ENCODE results near the gene SEL1L. TPM values are rescaled to one million over a fixed set of nuclear protein-coding genes. Genes with fewer than 3 reads are reported as not detected.

SEL1L gene
- total RNA-seq, 1 donor from 2014 or later = 47.0 TPM

GRCh38 chr14:81480741-81481140, 52.9 kb downstream of the SEL1L start:
- peaks cover 8% of the 10 kb centered on the region for H3K4me1 Mint-ChIP-seq
- no peak overlapping the region for H3K27ac Mint-ChIP-seq (ENCODE audit: unreplicated experiment)
- peaks cover 6% of the 10 kb centered on the region for H3K36me3 Mint-ChIP-seq (ENCODE audit: low read depth)

GRCh38 chr14:81478446-81478845, 55.2 kb downstream of the SEL1L start:
- H3K27ac Mint-ChIP-seq (ENCODE audit: unreplicated experiment) = no peak overlapping the region
- TF ChIP-seq CTCF (conservative IDR thresholded peaks at IDR 0.05) = no peak
- DNase-seq (ENCODE audit: low read depth, low spot score) = no peak
- no peaks in the 10 kb centered on the region for H3K9me3 Mint-ChIP-seq
- H3K36me3 Mint-ChIP-seq (ENCODE audit: low read depth) = peaks cover 6% of the 10 kb centered on the region
- H3K27me3 Mint-ChIP-seq (ENCODE audit: low read depth) = no peaks in the 10 kb centered on the region
- H3K4me1 Mint-ChIP-seq = peaks cover 8% of the 10 kb centered on the region
- no peak overlapping the region for H3K4me3 Mint-ChIP-seq

More at GRCh38 chr14:81480741-81481140, 52.9 kb downstream of the SEL1L start:
- Mint-ChIP-seq H3K4me3 (no peak overlapping the region), H3K27me3 (ENCODE audit: low read depth) (no peaks in the 10 kb centered on the region), H3K9me3 (no peaks in the 10 kb centered on the region)
- no peak for TF ChIP-seq CTCF (conservative IDR thresholded peaks at IDR 0.05)
- DNase-seq (ENCODE audit: low read depth, low spot score) = no peak

- DNase-seq (ENCODE audit: low read depth, low spot score) = no peak
- Mint-ChIP-seq H3K4me3 (no peak overlapping the region), H3K27me3 (ENCODE audit: low read depth) (no peaks in the 10 kb centered on the region), H3K9me3 (no peaks in the 10 kb centered on the region), H3K27ac (ENCODE audit: unreplicated experiment) (no peak overlapping the region), H3K4me1 (no peaks in the 10 kb centered on the region), H3K36me3 (ENCODE audit: low read depth) (peaks cover 6% of the 10 kb centered on the region)
- TF ChIP-seq CTCF (conservative IDR thresholded peaks at IDR 0.05) = no peak
These were observed 56.8 kb downstream of the SEL1L start for GRCh38 chr14:81476816-81477215.

- H3K4me1 Mint-ChIP-seq = no peaks in the 10 kb centered on the region
- no peak for TF ChIP-seq CTCF (conservative IDR thresholded peaks at IDR 0.05)
- no peak for DNase-seq (ENCODE audit: low read depth, low spot score)
- no peak overlapping the region for H3K4me3 Mint-ChIP-seq
- H3K36me3 Mint-ChIP-seq (ENCODE audit: low read depth) = peaks cover 3% of the 10 kb centered on the region
- H3K9me3 Mint-ChIP-seq = no peaks in the 10 kb centered on the region
- H3K27ac Mint-ChIP-seq (ENCODE audit: unreplicated experiment) = no peak overlapping the region
- H3K27me3 Mint-ChIP-seq (ENCODE audit: low read depth) = no peaks in the 10 kb centered on the region
These were observed 58.8 kb downstream of the SEL1L start for GRCh38 chr14:81474685-81475324.

GRCh38 chr14:81474148-81474492, 59.5 kb downstream of the SEL1L start:
- Mint-ChIP-seq H3K9me3 (no peaks in the 10 kb centered on the region), H3K4me3 (no peak overlapping the region), H3K27ac (ENCODE audit: unreplicated experiment) (no peak overlapping the region), H3K36me3 (ENCODE audit: low read depth) (no peaks in the 10 kb centered on the region), H3K4me1 (no peaks in the 10 kb centered on the region), H3K27me3 (ENCODE audit: low read depth) (no peaks in the 10 kb centered on the region)
- TF ChIP-seq CTCF (conservative IDR thresholded peaks at IDR 0.05) = no peak
- DNase-seq (ENCODE audit: low read depth, low spot score) = no peak
